Left colon (tissue), 2 donors: Measurements from ENCODE around the gene S100A2. TPM values are rescaled to one million over a fixed set of nuclear protein-coding genes. Genes with fewer than 3 reads are reported as not detected.
"Not testable (repeated sequence)": the region's sequence is repeated elsewhere in the genome, so short reads cannot be mapped to it uniquely, and the experiment has no call there.

Experiments used
- ATAC-seq: fragments of 200-7000 bp; cut with Tn5 transposase; one replicate; pipeline ENCODE4 v1.9.1; 2020; ENCODE audit warnings: mild to moderate bottlenecking, moderate library complexity
- DNase-seq, 2 donors: peaks; one replicate each; pipeline ENCODE4 v3.0.0-alpha.2; 2020
- intact Hi-C, 2 donors: fragments of 100-400 bp; cut with DNase I in 1 of 2; cut with micrococcal nuclease in 1 of 2; formaldehyde crosslinking; loops; one replicate each; pipeline versions ENCODE4 v1.11.2 to v1.14.0; 2022; cut with DNase I, micrococcal nuclease
- total RNA-seq, 2 donors: library from RNA; stranded (reverse); fragmentation: NEBNext Ultra II Directional; extraction: Animal tissue kit (Norgen Biotek cat#: 25700); gene quantifications; one replicate each; pipeline ENCODE4 v1.2.1, GENCODE V29; 2021
- donor health status: DM: no; HTN: no; CAD: no.
- donor health status: DM: yes; HTN: yes; CAD: no.

S100A2 gene
- total RNA-seq, 2 donors from 2014 or later = 1.1 TPM; not detected in 1

- DNase-seq (no peak), ATAC-seq (peak; percentile 34)
- intact Hi-C loops = no loop called here
Observed at GRCh38 chr1:153598309-153599172, 32.9 kb upstream of the S100A2 start.

GRCh38 chr1:153597206-153597605, 31.6 kb upstream of the S100A2 start:
- DNase-seq (no peak), ATAC-seq (peak; percentile 84)
- intact Hi-C loops = no loop called here

- DNase-seq (no peak), ATAC-seq (no peak)
- intact Hi-C loops = no loop called here
Observed at GRCh38 chr1:153592748-153593147, 27.1 kb upstream of the S100A2 start.

GRCh38 chr1:153588482-153588881, 22.8 kb upstream of the S100A2 start:
- intact Hi-C loops = no loop called here
- DNase-seq = no peak
- ATAC-seq = no peak

GRCh38 chr1:153588033-153588432, 22.4 kb upstream of the S100A2 start:
- ATAC-seq, DNase-seq, intact Hi-C loops: not testable (repeated sequence)

- intact Hi-C loops = no loop called here
- ATAC-seq = no peak
- DNase-seq = no peak
Observed at GRCh38 chr1:153587314-153587713, 21.7 kb upstream of the S100A2 start.

- no peak for DNase-seq
- intact Hi-C loops = no loop called here
- ATAC-seq = no peak
Observed at GRCh38 chr1:153586347-153586746, 20.7 kb upstream of the S100A2 start.

- no peak for DNase-seq
- intact Hi-C loops = no loop called here
Observed at GRCh38 chr1:153585006-153585405, 19.4 kb upstream of the S100A2 start.

GRCh38 chr1:153583976-153584375, 18.3 kb upstream of the S100A2 start:
- intact Hi-C loops = no loop called here
- ATAC-seq = no peak
- no peak for DNase-seq

More at GRCh38 chr1:153585006-153585405, 19.4 kb upstream of the S100A2 start:
- ATAC-seq = no peak

- DNase-seq, ATAC-seq, intact Hi-C loops: not testable (repeated sequence)
Observed at GRCh38 chr1:153583514-153583913, 17.9 kb upstream of the S100A2 start.

- ATAC-seq, DNase-seq, intact Hi-C loops: not testable (repeated sequence)
Observed at GRCh38 chr1:153582836-153583235, 17.2 kb upstream of the S100A2 start.

- intact Hi-C loops = no loop called here
- DNase-seq = no peak
- no peak for ATAC-seq
Observed at GRCh38 chr1:153578936-153579335, 13.3 kb upstream of the S100A2 start.

GRCh38 chr1:153578490-153578889, 12.8 kb upstream of the S100A2 start:
- ATAC-seq = no peak
- no peak for DNase-seq
- intact Hi-C loops = no loop called here

- DNase-seq (peak; percentile 49 to 73), ATAC-seq (peak; percentile 81)
- intact Hi-C loops = no loop called here
Observed at GRCh38 chr1:153577624-153578051, 12.0 kb upstream of the S100A2 start.

- no peak for DNase-seq
- peak; percentile 2 for ATAC-seq
- intact Hi-C loops = no loop called here
Observed at GRCh38 chr1:153577138-153577537, 11.5 kb upstream of the S100A2 start.

- DNase-seq, intact Hi-C loops, ATAC-seq: not testable (repeated sequence)
Observed at GRCh38 chr1:153575497-153575896, 9.9 kb upstream of the S100A2 start.

- intact Hi-C loops, DNase-seq, ATAC-seq: not testable (repeated sequence)
Observed at GRCh38 chr1:153575081-153575491, 9.4 kb upstream of the S100A2 start.

- no peak for ATAC-seq
- intact Hi-C loops = no loop called here
- DNase-seq = no peak
Observed at GRCh38 chr1:153573351-153573750, 7.7 kb upstream of the S100A2 start.

- intact Hi-C loops = no loop called here
- peak; percentile 89 to 90 for DNase-seq
- ATAC-seq = peak; percentile 79
Observed at GRCh38 chr1:153572569-153573015, 6.9 kb upstream of the S100A2 start.

- no peak for DNase-seq
- intact Hi-C loops = no loop called here
- ATAC-seq = no peak
Observed at GRCh38 chr1:153571706-153572105, 6.1 kb upstream of the S100A2 start.
